HG03442 (cell line): ENCODE data around the gene CCT4.
A peak's percentile ranks its signal among the peaks of the same experiment; 100 is the strongest.
"Not testable (repeated sequence)": the region's sequence is repeated elsewhere in the genome, so short reads cannot be mapped to it uniquely, and the experiment has no call there.

Experiments used
- ATAC-seq: cut with Tn5 transposase; IDR thresholded peaks from one replicate; pipeline ENCODE4 v1.9.1; 2021; ENCODE audit warnings: mild to moderate bottlenecking, moderate library complexity; ENCODE audit not compliant: unreplicated experiment

CCT4 gene

DNA sequence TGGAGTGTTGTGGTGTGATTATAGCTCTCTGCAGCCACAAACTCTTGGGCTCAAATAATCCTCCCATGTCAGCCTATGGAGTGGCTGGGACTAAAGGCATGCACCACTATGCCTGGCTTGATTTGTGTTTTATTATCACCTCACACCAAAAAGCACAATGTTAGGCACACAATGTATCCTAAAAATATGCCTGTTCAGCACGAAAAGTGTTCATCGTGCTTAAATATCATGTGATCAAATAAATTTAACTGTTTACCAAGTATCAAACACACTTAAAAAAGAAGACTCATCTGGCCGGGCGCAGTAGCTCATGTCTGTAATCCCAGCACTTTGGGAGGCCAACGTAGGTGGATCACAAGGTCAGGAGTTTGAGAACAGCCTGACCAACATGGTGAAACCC is 5.6 kb downstream of the CCT4 start:
- ATAC-seq = no peak

DNA sequence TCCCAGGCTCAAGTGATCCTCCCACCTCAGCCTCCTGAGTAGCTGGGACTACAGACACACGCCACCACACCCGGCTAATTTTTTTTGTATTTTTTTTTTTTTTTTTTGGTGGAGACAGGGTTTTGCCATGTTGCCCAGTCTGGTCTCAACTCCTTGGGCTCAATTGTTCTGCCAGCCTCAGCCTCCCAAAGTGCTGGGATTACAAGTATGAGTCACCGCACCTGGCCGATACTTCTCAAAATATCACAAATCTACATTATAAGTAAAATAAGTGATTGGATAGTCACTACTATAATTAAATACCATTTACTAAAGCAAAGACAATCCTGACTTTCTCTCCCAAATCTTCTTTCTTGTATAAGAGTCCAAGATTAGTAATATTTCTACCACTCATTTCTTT is 9.1 kb downstream of the CCT4 start:
- not testable (repeated sequence) for ATAC-seq

DNA sequence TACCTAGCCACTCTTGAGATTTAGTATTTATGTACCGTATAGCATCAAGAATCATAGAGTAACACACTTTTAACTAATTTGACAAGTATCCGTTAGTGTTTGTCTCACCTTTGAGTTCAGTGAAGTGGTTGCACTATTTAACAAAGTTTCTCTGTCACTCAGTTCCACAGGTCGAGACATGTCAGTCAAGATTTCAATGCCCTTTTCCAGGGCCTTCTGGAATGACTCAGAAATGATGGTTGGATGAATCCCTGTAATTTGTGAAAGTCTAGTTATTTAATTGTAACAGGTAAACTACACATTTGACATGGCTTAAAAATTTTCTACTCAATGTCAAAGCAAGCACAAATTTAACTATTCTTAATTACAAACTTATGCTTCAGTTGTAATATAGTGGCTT is 9.7 kb downstream of the CCT4 start:
- ATAC-seq = no peak

DNA sequence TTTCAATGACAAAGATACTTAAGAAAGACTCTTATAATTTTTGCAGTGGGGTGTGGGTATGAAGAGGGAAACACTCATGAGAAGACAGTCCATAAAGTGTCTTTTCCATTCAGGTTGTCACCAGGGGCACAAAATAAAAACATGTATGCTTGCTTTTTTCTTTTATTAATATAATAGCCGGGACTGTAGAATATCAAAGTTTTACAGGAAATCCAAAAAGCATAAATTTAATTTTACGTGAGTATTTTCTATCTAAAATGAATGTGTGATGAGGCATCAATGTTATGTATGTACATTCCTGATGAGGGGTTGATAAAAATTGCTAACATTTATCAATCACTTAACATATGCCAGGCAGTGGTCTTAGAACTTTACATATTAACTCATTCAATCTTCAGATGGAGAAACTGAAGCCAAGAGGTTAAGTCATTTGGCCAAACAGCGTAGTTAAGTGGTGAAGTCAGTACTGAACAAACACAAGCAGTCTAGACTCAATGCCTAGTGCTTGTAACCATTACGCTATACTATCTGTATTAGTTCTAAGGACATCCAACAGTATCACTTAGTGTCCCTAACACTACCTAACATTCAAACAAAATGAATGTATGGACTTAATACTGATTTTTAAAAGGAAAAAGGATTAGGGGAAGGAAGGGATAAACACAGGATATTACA is 10.7 kb downstream of the CCT4 start:
- ATAC-seq = no peak

DNA sequence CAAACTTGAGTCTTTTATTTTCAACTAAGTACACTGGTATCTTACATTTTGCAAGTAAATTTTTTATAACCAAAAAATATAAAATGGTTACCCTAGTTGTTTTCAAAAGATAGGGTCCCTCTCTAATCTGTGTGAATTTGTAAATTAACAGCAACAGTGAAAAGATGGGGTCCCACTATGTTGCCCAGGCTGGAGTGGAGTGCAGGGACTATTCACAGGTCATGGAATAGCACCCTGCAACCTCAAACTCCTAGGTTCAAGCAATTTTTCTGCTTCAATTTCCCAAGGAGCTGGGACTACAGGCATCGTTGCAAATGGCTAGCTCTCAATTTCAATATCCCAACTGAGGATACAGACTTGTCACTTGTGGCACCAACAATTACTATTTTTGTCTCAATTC is 12.1 kb downstream of the CCT4 start:
- no peak for ATAC-seq

DNA sequence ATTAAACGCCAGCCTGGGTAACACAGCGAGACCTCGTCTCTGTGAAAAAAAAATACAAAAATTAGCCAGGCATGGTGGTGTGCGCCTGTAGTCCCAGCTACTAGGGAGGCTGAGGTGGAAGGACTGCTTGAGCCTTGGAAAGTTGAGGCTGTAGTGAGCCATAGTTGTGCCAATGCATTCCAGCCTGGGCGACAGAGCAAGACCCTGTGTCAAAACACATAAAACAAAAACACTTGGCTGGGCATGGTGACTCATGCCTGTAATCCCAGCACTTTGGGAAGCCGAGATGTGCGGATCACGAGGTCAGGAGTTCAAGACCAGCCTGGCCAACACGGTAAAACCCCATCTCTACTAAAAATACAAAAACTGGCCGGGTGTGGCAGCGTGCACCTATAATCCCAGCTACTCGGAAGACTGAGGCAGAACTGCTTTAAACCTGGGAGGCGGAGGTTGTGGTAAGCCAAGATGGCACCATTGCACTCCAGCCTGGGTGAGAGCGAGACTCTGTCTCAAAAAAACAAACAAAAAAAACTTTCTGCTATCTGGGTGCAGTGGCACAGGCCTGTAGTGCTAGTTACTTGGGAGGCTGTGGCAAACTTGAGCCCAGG is 21.9 kb downstream of the CCT4 start:
- not testable (repeated sequence) for ATAC-seq

DNA sequence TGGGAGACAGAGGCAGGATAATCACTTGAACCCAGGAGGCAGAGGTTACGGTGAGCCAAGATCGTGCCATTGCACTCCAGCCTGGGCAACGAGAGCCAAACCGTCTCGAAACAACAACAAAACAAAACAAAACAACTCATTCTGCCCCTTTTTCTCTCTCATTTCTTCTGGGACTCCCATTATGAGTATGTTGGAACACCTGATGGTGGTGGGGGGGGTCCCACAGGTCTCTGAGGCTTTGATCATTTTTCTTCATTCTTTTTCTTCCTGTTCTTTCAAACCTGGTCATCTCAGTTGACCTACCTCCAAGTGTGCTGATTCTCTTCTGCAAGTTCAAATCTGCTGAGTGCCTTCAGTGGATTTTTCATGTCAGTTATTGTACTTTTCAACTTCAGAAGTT is 26.4 kb downstream of the CCT4 start:
- ATAC-seq = no peak

DNA sequence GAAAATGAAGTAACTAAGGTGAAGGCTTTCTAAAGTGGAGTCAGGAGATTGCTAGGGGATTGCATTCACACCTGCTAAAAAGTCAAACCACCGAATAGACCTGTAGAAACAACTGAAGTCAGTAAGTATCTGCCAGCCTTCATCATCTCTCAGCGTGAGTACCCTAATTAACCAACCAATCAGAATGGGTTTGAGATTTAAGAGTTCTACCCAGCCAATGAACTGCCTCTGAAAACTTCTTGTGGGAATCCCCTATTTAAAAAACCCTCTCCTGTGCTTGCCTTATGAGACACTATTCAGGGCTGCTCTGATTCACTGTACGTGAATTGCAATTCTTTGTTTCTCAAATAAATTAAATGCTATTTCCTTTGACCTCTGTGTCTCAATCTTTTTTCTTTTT is 31.2 kb downstream of the CCT4 start:
- ATAC-seq = no peak

DNA sequence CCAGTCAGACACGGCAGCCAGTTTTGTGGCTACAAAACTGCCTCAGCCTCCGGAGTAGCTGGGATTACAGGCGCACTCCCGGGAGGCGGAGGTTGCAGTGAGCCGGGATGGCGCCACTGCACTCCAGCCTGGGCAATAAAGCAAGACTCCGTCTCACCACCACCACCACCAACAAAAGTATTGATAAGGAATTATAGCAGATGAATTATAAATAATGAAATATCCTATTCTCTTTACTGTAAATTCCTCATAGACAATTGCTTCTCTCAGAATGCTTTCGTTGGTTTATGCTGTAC is 33.2 kb downstream of the CCT4 start:
- no peak for ATAC-seq

DNA sequence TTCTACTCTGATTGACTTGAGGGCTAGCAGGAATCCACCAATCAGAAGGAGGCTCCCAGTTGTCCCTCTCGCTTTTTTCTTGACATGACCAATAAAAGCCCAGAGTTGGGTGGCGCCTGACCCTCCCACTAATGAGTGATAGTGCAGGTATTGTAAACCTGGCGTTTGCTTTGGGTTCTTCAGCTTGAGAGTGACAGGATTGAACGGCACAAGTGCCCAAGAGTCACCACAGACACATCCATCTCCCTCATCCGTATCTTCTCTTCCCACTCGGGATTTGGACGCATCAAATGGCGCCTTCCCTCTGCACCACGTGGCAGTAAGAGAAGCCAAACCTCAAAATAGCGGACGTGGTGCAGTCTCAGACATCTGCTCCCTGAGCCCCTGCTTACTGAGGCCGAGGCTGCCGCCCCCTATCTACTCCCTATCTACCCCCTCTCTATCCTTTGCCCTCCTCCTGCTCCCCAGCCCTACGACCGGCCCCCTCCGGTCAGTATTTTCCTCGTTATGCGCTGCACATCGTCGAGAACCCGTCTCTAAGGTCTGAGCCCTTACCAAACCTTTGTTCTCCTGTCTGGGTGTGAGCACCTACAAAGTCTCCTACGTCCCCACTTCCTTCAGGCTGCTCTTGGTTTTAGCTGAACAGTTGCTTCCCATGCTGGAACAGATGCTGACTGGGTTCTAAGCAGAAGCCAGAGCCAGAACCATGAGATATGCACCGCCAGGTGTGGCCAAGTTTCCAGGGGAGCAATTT is 33.7 kb downstream of the CCT4 start:
- peak; percentile 82 for ATAC-seq

DNA sequence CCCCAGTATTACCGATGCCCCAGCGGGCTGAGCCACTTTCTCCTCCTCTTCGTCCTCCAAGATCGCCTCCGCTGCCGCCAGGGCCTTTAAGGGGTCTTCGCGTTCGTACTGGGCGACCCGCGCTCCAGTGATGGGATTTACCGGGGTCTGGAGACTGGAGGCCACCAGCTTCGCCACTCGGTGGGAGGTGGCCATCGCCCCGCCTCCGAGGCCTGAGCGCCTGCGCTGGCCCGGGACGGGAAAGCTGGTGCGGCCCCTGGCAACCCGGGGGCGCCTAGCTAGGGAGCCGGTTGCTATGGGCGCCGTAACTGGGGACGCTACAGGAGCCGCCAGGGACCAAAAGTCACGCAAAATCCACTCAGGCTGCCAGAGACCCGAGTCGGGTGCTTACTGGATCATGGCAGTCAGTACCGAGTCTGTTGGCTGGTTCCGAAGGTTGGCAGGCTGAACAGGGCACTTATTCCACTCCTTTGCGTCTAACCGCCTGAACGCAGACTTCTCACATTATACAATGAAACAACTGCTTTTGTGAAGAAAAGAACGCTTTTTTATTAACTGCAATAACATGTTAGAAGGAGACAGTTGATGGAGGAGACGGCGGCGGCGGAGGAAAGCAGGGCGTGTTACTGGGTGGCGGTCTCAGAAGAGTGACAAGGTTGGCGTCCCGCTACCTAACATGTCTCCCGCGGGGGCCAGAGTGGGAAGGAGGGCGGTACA is 34.5 kb downstream of the CCT4 start, which contains the start of gene FAM161A:
Gene FAM161A (minus strand): TSS at position 214 of the 717 bp plus-strand sequence. CDS start 19 bp downstream, at position 195.
- ATAC-seq = peak; percentile 72

DNA sequence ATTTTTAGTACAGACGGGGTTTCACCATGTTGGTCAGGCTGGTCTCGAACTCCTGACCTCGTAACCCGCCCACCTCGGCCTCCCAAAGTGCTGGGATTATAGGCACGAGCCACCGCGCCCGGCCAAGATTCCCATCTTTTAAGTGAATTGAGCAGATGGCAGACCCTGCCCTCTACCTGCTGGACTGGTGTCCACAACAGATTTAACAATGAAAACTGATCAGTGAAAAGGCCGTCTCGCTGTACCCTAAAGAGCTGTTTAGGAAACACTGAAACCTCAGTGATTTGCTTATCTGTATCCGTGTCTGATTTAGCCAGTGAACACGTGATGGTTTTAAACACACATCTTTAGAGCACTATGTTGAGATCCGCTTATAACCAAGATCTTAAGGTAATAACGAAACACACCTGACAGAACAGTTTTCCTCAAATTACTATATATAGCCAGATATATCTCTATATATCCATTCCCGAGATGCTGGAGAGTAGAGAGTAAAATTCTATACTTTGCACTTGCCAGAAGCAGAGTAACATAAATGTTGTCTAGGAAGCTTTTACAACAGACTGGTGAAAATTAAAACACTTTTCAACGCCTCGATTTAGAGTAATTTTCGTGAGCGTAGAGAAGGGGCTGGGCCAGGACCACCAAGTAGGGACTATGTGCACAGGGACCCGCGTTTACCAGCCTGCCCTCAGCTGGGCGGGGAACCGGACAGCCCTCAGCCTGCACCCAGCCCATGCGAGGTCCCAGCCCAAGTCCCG is 35.2 kb downstream of the CCT4 start:
- peak; percentile 53 for ATAC-seq

DNA sequence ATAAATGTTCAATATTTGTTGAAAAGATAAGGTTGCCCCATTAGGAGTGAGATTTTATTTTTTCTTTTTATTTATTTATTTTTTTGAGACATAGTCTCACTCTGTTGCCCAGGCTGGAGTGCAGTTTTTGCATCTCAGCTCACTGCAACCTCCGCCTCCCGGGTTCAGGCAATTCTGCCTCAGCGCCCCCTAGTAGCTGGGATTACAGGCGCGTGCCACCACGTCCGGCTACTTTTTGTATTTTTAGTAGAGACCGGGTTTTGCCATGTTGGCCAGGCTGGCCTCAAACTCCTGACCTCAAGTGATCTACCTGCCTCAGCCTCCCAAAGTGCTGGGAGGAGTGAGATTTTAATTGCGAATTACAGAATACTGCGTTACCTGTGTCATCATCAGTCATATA is 37.2 kb downstream of the CCT4 start:
- ATAC-seq = not testable (repeated sequence)

DNA sequence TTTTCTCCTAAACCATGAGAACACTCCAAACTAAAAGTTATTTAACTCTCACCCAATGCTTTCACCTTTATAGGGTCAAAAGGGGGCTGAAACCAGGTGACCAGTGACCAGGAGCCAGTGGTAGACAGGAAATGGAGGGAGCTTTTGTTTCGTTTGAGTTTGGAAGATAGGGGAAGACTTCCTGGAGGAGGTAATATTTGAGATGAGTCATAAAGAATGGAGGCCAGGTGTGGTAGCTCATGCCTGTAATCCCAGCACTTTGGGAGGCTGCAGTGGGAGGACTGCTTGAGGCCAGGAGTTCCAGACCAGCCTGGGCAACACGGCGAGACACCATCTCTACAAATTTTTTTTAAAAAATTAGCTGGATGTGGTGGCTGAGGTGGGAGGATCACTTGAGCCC is 43.1 kb downstream of the CCT4 start:
- ATAC-seq = no peak

DNA sequence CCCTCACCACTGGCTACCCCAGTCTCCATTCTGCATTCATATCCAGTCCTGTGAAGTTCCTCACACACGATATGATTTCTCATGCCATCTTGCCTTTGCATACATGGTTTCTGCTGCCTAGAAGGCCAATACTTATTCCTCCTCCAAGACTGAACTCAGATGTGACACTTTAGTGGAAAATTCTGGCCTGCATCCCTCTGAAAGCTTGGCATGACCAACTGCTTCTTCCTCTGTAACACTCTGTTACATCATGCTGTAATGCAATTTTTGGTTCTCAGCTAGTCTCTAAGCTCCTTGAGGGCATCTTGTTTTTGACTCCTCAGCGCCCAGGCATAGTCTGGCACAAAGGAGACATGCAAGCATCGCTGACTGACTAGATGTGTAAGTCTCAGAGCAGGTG is 47.2 kb downstream of the CCT4 start:
- no peak for ATAC-seq

DNA sequence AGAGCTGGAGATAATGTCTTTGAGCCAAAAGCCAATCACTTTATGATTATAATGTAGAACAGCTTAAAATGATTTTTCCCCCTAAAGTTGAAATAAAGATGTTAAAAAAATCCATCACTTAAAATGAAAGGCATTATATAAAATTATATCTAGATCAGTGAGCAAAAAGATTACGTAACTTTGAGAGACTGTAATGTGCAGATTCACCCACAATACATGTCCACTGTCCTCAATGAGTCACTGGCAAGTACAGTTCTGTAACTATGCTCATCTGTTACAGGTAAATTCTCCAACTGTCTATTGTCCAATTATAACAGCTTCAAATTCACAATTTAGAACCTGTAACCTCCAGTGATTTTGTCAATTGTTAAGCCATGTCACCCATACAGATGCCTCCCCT is 53.6 kb downstream of the CCT4 start:
- no peak for ATAC-seq

DNA sequence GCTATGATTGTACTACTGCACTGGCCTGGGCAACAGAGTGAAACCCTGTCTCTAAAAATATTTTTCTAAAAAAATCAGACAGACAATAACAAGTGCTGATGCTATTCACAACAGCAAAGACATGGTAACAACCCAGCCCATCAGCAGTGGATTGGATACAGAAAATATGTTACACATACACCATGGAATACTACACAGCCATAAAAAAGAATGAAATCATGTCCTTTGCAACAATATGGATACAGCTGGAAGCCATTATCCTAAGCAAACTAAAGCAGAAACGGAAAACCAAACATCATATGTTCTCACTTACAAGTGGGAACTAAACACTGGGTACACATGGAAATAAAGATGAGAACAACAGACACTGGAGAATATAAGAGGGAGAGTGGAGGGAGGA is 54.5 kb downstream of the CCT4 start:
- ATAC-seq = no peak

DNA sequence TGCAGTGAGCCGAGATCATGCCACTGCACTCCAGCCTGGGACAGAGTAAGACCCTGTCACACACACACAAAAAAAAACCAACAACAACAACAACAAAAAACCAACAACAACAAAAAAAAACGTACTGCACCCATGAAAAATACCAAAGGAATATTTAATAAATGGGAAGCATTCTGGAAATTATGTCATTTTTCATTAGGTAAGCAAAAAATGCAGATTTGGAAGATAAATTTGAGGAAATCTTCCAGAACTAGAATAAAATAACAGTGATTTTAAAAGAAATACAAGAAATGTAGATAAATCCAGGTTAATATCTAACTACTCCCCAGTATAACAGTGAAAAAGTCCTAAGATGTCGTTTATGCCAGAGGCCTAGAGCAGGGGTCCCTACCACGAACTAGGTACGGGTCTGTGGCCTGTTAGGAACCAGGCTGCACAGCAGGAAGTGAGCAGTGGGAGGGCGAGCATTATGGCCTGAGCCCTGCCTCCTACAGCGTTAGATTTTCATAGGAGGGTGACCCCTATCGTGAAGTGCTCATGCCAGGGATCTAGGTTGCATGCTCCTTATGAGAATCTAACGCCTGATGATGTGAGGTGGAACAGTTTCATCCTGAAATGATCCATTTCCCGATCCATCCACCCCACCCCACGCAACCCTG is 56.1 kb downstream of the CCT4 start:
- no peak for ATAC-seq

DNA sequence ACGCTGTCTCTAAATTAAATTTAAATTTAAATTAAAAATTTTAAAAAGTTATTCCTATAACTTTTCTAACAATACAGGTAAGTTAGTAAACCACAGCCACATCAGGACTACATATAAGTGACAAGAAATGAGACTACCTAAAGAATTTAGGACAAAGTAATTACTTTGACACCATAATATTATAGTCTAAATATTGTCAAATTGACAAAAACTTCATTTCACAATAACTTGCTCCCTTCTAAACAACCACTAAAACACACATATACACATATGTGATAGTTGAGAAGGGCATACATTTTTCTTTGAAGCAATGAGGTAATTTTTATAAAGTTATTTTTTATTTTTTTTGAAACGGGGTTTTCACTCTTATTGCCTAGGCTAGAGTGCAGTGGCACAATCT is 66.2 kb downstream of the CCT4 start:
- ATAC-seq = no peak
